CD8-positive, alpha-beta memory T cell (primary cell): Measurements from ENCODE around the gene BPIFB3. TPM values are rescaled to one million over a fixed set of nuclear protein-coding genes. Genes with fewer than 3 reads are reported as not detected.

Experiments
- CTCF ChIA-PET: fragments of 350-600 bp; sonication (Branson Sonifier 250); formaldehyde crosslinking; loops from one replicate; lab custom pipeline; 2021; ENCODE audit warnings: antibody characterized with exemption; lab: Charles Lee
- POLR2A ChIA-PET: fragments of 350-600 bp; sonication (Branson Sonifier 250); formaldehyde crosslinking; loops from one replicate; lab custom pipeline; 2021; ENCODE audit warnings: antibody characterized with exemption; lab: Charles Lee
- DNase-seq, 5 donors: peaks; one replicate each; pipeline versions ENCODE4 v3.0.0 to v3.0.0-alpha.2; 2020 to 2022; ENCODE audit warnings: mixed read lengths in 1 of 5
- H3K27ac ChIP-seq: one replicate; pipeline ENCODE4 v1.7.0; 2013; ENCODE audit warnings: low read depth, mild to moderate bottlenecking, low read length, moderate library complexity
- H3K27me3 ChIP-seq: 2 replicates; pipeline ENCODE4 v1.7.0; 2013; ENCODE audit warnings: low read length, mild to moderate bottlenecking; ENCODE audit not compliant: insufficient read depth, poor library complexity, severe bottlenecking
- H3K36me3 ChIP-seq: 2 replicates; pipeline ENCODE4 v1.7.0; 2013; ENCODE audit warnings: mild to moderate bottlenecking, low read length, moderate library complexity; ENCODE audit not compliant: insufficient read depth
- H3K4me1 ChIP-seq: 2 replicates; pipeline ENCODE4 v1.7.0; 2013; ENCODE audit warnings: mild to moderate bottlenecking, low read length, moderate library complexity; ENCODE audit not compliant: insufficient read depth
- H3K4me3 ChIP-seq: 2 replicates; pipeline ENCODE4 v1.7.0; 2013; ENCODE audit warnings: mild to moderate bottlenecking, low read length
- H3K9me3 ChIP-seq: 2 replicates; pipeline ENCODE4 v1.7.0; 2013; ENCODE audit warnings: mild to moderate bottlenecking, low read length
- H3K27ac Mint-ChIP-seq, 8 donors: one replicate each; pipeline ENCODE4 v1.8.0; 2020 to 2021; ENCODE audit warnings: mixed read lengths in 8 of 8, mild to moderate bottlenecking in 6 of 8, inconsistent platforms in 3 of 8, moderate library complexity in 3 of 8
- H3K27me3 Mint-ChIP-seq, 2 donors: one replicate each; pipeline ENCODE4 v1.8.0; 2020 to 2021; ENCODE audit warnings: mixed read lengths in 2 of 2, mild to moderate bottlenecking in 1 of 2, moderate library complexity in 1 of 2
- H3K36me3 Mint-ChIP-seq, 3 donors: one replicate each; pipeline ENCODE4 v1.8.0; 2020 to 2021; ENCODE audit warnings: mixed read lengths in 3 of 3, inconsistent platforms in 1 of 3, mild to moderate bottlenecking in 1 of 3
- H3K4me1 Mint-ChIP-seq, 3 donors: one replicate each; pipeline ENCODE4 v1.8.0; 2020 to 2021; ENCODE audit warnings: mixed read lengths in 3 of 3, inconsistent platforms in 1 of 3, mild to moderate bottlenecking in 1 of 3
- H3K4me3 Mint-ChIP-seq, 7 donors: one replicate each; pipeline ENCODE4 v1.8.0; 2020 to 2021; ENCODE audit warnings: mixed read lengths in 7 of 7, mild to moderate bottlenecking in 6 of 7, moderate library complexity in 4 of 7, inconsistent platforms in 2 of 7
- H3K9me3 Mint-ChIP-seq, 5 donors: one replicate each; pipeline ENCODE4 v1.8.0; 2020 to 2022; ENCODE audit warnings: mixed read lengths in 5 of 5, mild to moderate bottlenecking in 3 of 5, moderate library complexity in 2 of 5, inconsistent platforms in 1 of 5
- polyA plus RNA-seq: library from polyadenylated mRNA; unstranded; fragments of 300-500 nt; fragmentation: Illumina TruSeq; gene quantifications from one replicate; pipeline ENCODE4 v1.2.3, GENCODE V29; 2021
- total RNA-seq, 2 experiments: library from RNA; stranded (reverse); gene quantifications; one replicate each; pipeline ENCODE4 v1.2.3, GENCODE V29; 2021

BPIFB3 gene
- total and polyA plus RNA-seq, 3 experiments from 2014 or later = not detected

DNA sequence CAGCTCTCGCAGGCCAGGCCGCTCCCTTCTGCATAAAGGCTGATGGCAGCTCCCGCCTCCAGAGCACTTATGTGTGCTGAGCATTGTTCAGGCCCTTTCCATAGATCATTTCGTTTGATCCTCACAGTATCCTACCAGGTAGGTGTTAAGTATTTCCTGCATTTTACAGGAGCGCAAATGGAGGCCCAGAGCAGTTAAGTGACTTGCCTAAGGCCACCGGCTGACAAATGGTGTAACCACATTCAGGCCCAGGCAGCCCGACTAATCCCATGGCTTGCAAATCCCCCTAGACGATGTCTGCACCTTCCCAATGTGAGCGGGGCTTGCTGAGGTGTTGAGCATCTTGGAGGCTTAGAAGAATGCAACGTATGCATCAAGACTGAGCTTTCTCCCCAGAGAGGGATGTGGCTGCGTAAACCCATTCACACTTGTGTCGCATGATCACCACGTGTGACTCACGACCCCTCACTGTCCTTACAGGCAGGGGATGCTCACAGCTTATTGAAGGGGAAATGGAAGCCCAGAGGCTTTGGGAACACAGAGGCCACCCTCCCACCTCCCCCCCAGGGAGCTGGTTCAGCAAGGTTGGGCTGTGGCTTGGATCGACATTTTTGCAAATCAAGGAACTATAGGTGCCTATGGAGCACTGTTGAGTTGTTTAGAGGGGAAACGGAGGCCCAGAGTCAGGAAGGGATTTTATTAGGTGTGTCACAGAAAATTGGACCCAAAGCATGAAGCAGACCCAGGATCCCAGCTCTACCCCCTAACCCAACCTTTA is 39.2 kb upstream of the BPIFB3 start:
- Histone ChIP-seq H3K27ac (no peak overlapping the region), H3K27me3 (no peaks in the 10 kb centered on the region), H3K9me3 (no peaks in the 10 kb centered on the region), H3K36me3 (no peaks in the 10 kb centered on the region), H3K4me1 (no peaks in the 10 kb centered on the region), H3K4me3 (no peak overlapping the region)
- Mint-ChIP-seq H3K27ac (peak overlapping the region in 3 of 8 donors; percentile 32 to 66 (median 44)), H3K4me3 (peak overlapping the region in 1 of 7 donors; percentile 36), H3K27me3 (peaks cover 0 to 3% of the 10 kb centered on the region in 2 donors), H3K4me1 (peaks cover 5 to 7% (median 6%) of the 10 kb centered on the region in 3 donors), H3K36me3 (no peaks in the 10 kb centered on the region), H3K9me3 (no peaks in the 10 kb centered on the region)
- no peak for DNase-seq
- ChIA-PET POLR2A (no interaction called here), CTCF (no interaction called here)

DNA sequence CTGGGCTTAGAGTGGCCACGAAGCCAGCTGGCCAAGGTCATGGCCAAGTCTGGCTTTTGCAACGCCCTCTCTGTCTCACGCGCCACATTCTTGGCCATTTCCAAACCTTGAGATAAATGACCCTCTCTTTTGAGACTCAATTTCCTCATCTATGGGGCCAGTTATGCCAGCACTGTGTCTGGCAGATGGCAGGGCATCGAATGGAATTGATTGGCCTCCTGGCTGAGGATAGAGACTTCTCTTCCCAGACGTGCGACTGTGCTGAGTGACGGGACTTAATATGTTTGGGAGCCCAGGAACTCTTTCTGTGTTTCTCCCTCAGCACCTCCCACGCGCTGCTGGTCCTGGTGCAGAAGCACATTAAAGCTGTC is 38.6 kb upstream of the BPIFB3 start:
- ChIA-PET CTCF (no interaction called here), POLR2A (no interaction called here)

DNA sequence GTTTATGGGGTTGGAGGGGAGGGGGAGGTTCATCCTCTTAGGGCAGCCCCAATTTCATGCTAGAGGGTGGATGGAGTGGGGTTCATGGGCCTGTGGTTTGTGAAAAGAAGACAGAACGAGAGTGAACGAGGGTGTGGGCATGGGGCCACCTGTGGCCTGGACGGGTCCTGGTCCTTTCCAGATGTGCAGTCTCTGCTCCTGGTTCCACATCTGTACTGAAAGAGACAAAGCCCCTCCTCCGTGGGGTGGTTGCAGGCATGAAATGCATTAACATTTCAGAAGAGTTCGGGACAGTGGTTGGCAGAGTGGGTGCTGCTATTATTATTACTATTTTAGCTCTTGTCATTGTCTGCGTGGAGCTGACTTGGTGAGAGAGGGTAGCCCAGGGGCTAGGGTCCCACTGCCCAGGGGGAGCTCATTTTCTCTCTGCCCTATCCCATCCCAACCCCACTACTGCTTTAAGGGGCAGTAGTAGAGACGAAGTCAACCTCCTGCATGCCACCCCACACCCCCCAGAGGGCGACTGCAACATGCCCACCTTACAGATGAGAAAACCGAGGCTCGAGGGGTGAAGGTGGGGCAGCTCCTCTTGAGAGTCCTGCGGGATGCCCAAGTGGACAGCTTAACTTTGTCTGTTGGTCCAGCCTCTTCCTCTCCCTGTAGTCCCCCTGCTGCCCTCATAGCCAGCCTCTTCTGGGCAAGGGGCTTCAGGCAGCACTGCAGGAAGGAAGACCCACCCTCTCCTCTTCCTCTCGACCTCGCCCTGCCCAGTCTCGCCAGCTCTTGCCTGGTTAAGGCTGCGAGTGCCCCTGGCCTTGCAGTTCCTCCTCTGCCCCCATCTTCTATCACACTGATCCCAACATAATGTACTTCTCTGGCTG is 37.8 kb upstream of the BPIFB3 start:
- H3K4me1 ChIP-seq = no peaks in the 10 kb centered on the region
- no peak overlapping the region for H3K27ac ChIP-seq
- CTCF ChIA-PET = no interaction called here
- peak overlapping the region in 2 of 8 donors; percentile 11 to 58 for H3K27ac Mint-ChIP-seq
- H3K27me3 Mint-ChIP-seq = peaks cover 0 to under 1% of the 10 kb centered on the region in 2 donors
- no peak overlapping the region for H3K4me3 ChIP-seq
- DNase-seq = no peak
- no peaks in the 10 kb centered on the region for H3K9me3 ChIP-seq
- no peaks in the 10 kb centered on the region for H3K36me3 ChIP-seq
- peak overlapping the region in 1 of 7 donors; percentile 48 for H3K4me3 Mint-ChIP-seq
- POLR2A ChIA-PET = no interaction called here
- peaks cover 5 to 7% (median 6%) of the 10 kb centered on the region in 3 donors for H3K4me1 Mint-ChIP-seq
- no peaks in the 10 kb centered on the region for H3K36me3 Mint-ChIP-seq
- H3K27me3 ChIP-seq = no peaks in the 10 kb centered on the region
- no peaks in the 10 kb centered on the region for H3K9me3 Mint-ChIP-seq

More for the DNA sequence above, 38.6 kb upstream of the BPIFB3 start:
- Histone ChIP-seq H3K9me3 (no peaks in the 10 kb centered on the region), H3K36me3 (no peaks in the 10 kb centered on the region), H3K4me1 (no peaks in the 10 kb centered on the region), H3K4me3 (no peak overlapping the region), H3K27me3 (no peaks in the 10 kb centered on the region), H3K27ac (no peak overlapping the region)
- no peak for DNase-seq
- Mint-ChIP-seq H3K27me3 (peaks cover 0 to 3% of the 10 kb centered on the region in 2 donors), H3K9me3 (no peaks in the 10 kb centered on the region), H3K36me3 (no peaks in the 10 kb centered on the region), H3K27ac (peak overlapping the region in 1 of 8 donors; percentile 32), H3K4me3 (no peak overlapping the region), H3K4me1 (peaks cover 5 to 7% (median 6%) of the 10 kb centered on the region in 3 donors)

DNA sequence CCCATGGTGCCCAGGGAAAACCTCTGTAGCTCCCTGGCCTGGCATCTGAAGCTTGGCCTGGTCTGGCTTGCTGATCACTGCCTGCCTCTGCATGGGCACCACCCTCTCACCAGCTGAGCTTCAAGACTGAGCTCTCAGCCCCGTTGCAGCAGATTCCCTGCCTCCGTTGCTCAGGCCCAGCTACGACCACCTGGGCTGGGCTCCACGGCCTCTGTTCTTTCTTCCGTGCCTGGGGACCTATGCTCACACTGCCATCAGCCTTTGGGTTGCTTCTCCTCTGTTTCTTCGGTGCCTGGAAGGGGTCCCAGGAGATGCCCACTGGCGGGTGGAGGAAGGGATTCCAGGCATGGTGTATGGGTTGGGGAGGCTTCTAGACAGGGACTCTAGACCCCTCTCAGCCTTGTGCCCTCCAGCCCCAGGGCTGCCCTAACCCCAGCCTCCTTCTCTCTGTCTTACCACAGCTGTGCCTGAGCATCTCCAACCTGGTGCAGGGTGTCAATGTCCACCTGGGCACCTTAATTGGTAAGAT is 37.1 kb upstream of the BPIFB3 start:
- no peaks in the 10 kb centered on the region for H3K9me3 Mint-ChIP-seq
- ChIA-PET CTCF (no interaction called here), POLR2A (no interaction called here)
- Histone ChIP-seq H3K4me1 (no peaks in the 10 kb centered on the region), H3K36me3 (no peaks in the 10 kb centered on the region), H3K4me3 (no peak overlapping the region), H3K9me3 (no peaks in the 10 kb centered on the region), H3K27me3 (no peaks in the 10 kb centered on the region), H3K27ac (no peak overlapping the region)
- no peaks in the 10 kb centered on the region for H3K27me3 Mint-ChIP-seq
- H3K4me3 Mint-ChIP-seq = no peak overlapping the region
- no peak for DNase-seq
- no peaks in the 10 kb centered on the region for H3K36me3 Mint-ChIP-seq
- peaks cover 5 to 7% (median 6%) of the 10 kb centered on the region in 3 donors for H3K4me1 Mint-ChIP-seq
- H3K27ac Mint-ChIP-seq = peak overlapping the region in 1 of 8 donors; percentile 11

DNA sequence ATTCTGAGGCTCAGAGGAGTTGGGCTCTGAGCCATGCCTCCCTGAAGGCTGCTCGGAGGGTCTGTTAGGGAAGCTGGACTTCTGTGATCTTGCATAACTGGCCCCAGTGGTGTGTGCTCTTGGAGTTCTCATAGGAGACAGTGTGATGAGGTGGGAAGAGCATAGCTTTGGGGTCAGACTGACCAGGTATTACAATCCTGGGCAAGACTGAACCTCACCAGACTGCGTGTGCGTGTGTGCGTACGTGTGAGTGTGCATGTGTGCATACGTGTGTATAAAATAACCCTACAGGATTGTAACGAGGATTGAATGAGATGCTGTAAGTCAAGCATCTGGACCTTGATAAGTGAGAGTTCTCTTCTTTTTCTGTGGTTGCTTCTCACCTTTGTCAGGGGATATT is 36.2 kb upstream of the BPIFB3 start:
- Mint-ChIP-seq H3K4me3 (no peak overlapping the region), H3K9me3 (no peaks in the 10 kb centered on the region), H3K27ac (no peak overlapping the region), H3K27me3 (no peaks in the 10 kb centered on the region), H3K4me1 (peaks cover 5 to 7% (median 6%) of the 10 kb centered on the region in 3 donors), H3K36me3 (no peaks in the 10 kb centered on the region)
- H3K9me3 ChIP-seq = no peaks in the 10 kb centered on the region
- ChIA-PET POLR2A (no interaction called here), CTCF (no interaction called here)
- H3K4me3 ChIP-seq = no peak overlapping the region
- no peaks in the 10 kb centered on the region for H3K27me3 ChIP-seq
- H3K36me3 ChIP-seq = no peaks in the 10 kb centered on the region
- H3K27ac ChIP-seq = no peak overlapping the region
- H3K4me1 ChIP-seq = no peaks in the 10 kb centered on the region
- DNase-seq = no peak

DNA sequence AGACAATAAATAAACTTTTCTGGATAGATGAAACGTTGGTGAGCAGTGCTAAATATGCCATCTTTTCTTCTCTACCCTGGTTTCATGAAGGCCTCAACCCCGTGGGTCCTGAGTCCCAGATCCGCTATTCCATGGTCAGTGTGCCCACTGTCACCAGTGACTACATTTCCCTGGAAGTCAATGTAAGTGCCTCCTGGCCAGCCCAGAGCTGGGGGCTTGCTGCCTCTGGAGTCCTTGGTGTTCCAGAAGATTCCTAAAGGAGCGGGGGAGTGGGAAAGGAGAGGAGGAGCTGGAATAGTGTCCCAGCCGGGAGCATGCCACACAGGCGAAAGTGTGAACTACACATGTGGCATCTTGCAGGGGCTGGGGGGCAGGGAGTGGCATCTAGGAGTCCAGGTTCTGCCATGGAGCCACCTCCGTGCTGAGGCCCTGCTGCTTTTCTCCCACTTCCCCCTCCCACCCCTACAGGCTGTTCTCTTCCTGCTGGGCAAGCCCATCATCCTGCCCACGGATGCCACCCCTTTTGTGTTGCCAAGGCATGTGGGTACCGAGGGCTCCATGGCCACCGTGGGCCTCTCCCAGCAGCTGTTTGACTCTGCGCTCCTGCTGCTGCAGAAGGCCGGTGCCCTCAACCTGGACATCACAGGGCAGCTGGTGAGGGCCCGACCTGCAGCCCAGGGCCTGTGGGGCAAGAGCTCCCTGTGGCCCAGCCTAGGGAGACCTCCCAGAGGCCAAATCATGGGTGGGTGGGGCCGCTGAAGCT is 35.4 kb upstream of the BPIFB3 start:
- H3K36me3 ChIP-seq = no peaks in the 10 kb centered on the region
- H3K27me3 ChIP-seq = no peaks in the 10 kb centered on the region
- Mint-ChIP-seq H3K9me3 (no peaks in the 10 kb centered on the region), H3K27ac (no peak overlapping the region), H3K4me1 (peaks cover 5 to 7% (median 6%) of the 10 kb centered on the region in 3 donors), H3K4me3 (no peak overlapping the region), H3K36me3 (no peaks in the 10 kb centered on the region), H3K27me3 (no peaks in the 10 kb centered on the region)
- no peak for DNase-seq
- no peak overlapping the region for H3K4me3 ChIP-seq
- H3K27ac ChIP-seq = no peak overlapping the region
- CTCF ChIA-PET = no interaction called here
- no peaks in the 10 kb centered on the region for H3K9me3 ChIP-seq
- POLR2A ChIA-PET = no interaction called here
- no peaks in the 10 kb centered on the region for H3K4me1 ChIP-seq

DNA sequence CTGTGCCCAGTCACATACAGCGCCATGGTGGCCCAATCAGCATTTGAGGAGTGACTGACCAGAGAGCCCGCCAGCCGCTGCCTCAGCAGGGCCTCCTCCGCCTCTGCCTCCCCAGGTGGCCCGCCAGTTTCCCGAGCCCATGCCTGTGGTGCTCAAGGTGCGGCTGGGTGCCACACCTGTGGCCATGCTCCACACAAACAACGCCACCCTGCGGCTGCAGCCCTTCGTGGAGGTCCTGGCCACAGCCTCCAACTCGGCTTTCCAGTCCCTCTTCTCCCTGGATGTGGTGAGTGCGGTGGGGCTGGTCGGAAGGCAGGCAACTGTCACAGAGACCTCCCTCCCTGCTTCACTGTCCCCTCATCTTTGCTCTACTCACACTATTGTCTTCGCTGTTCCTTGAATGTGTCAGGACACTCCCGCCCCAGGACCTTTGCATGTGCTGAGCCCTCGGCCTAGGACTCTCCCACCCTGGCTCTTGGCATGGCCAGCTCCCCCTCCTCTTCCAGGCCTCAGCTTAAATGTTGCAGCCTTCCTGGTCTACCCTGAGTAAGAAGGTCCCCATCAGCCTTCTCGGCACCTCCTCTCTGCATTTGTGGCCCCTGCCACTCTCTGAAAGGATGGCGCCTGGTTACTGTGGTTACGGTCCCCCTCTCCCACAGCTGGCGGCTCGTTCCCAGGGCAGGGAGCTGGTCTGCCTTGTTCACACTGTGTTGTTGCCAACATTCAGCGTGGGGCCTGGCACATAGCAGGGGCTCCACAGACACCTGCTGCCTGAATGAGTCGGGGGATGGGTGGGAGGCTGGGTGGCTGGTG is 34.0 kb upstream of the BPIFB3 start:
- no peaks in the 10 kb centered on the region for H3K36me3 Mint-ChIP-seq
- Histone ChIP-seq H3K27me3 (no peaks in the 10 kb centered on the region), H3K9me3 (no peaks in the 10 kb centered on the region), H3K4me3 (no peak overlapping the region), H3K36me3 (no peaks in the 10 kb centered on the region), H3K4me1 (no peaks in the 10 kb centered on the region), H3K27ac (no peak overlapping the region)
- ChIA-PET POLR2A (no interaction called here), CTCF (interaction anchor here (1.2 kb wide), 1 partner anchor 10 kb away, joined by 3 read pairs; no protein-coding TSS in a partner anchor)
- no peaks in the 10 kb centered on the region for H3K27me3 Mint-ChIP-seq
- no peaks in the 10 kb centered on the region for H3K9me3 Mint-ChIP-seq
- no peak overlapping the region for H3K4me3 Mint-ChIP-seq
- no peak for DNase-seq
- H3K27ac Mint-ChIP-seq = peak overlapping the region in 1 of 8 donors; percentile 65
- H3K4me1 Mint-ChIP-seq = peaks cover 5 to 7% (median 6%) of the 10 kb centered on the region in 3 donors
